GM21423 (cell line): ENCODE measurements around the gene EBI3.
"Not testable (repeated sequence)": the region's sequence is repeated elsewhere in the genome, so short reads cannot be mapped to it uniquely, and the experiment has no call there.

ENCODE experiments used
- ATAC-seq: cut with Tn5 transposase; IDR thresholded peaks from one replicate; pipeline ENCODE4 v1.9.1; 2021; ENCODE audit warnings: mild to moderate bottlenecking, moderate library complexity; ENCODE audit not compliant: unreplicated experiment

Gene EBI3

DNA sequence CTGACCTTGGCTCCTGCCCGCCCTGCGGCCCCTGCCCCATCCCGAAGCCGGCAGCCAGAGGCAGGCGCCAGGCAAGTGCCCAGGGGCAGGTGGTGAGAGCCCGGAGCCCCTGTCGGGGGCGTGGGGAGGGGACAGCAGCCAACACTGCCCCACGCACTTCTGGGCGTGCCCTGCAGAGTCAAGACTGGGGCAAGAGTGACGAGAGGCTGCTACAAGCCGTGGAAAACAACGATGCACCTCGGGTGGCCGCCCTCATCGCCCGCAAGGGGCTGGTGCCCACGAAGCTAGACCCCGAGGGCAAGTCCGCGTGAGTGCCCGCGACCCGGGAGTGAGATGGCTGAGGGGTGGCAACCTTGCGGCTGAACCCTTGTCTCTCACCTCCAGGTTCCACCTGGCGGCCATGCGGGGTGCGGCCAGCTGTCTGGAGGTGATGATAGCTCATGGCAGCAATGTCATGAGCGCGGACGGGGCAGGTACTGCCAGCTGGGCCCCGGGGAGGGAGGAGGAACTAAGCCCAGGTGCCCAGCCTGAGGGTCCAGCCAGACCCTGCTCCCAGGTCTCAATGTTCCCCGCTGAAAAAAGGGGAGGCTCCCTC, 29.5 kb upstream of the EBI3 start:
- no peak for ATAC-seq

DNA sequence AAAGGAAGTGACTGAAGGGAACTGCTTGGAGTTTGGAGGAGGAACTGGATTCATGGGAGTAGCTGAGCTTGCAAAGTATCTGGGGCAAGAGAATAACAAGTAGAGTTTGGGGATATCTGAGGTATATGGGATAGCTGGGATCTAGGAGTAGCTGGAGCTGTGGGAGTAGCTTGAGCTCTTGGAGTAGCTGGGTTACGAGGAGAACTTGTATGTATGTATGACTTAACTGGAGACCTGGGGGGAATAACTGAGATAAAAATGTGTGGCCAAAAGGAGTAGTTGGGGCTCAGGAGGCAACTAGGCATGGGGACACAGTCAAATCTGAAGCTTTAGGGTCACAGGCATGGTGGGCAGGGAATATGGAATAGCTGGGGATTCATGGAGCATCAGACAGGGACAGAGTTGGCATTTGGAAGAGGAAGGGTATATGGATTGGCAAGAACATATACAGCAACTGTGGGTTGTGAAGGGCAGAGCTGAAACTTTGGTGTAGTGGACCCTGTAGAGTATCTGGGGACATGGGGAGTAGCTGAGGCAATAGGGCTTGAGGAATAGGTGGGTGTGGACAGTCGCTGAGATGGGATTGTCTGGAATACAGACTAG, 28.3 kb upstream of the EBI3 start:
- ATAC-seq, result no peak

DNA sequence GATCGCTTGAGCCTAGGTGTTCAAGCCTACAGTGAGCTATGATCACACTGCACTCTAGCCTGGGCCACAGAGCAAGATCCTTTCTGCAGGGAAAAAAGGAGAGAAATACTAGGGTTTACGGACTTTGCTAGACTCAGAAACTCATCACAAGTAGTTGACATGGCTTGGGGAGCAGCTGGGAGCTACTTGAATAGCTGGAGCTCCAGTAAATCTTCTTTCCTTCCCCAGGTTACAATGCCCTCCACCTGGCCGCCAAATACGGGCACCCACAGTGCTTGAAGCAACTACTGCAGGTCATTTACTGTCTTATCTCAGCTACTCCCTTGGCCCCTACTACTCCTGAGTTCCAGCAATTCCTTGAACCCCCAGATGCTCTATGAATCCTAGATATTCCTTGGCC, 27.5 kb upstream of the EBI3 start:
- ATAC-seq, result no peak

DNA sequence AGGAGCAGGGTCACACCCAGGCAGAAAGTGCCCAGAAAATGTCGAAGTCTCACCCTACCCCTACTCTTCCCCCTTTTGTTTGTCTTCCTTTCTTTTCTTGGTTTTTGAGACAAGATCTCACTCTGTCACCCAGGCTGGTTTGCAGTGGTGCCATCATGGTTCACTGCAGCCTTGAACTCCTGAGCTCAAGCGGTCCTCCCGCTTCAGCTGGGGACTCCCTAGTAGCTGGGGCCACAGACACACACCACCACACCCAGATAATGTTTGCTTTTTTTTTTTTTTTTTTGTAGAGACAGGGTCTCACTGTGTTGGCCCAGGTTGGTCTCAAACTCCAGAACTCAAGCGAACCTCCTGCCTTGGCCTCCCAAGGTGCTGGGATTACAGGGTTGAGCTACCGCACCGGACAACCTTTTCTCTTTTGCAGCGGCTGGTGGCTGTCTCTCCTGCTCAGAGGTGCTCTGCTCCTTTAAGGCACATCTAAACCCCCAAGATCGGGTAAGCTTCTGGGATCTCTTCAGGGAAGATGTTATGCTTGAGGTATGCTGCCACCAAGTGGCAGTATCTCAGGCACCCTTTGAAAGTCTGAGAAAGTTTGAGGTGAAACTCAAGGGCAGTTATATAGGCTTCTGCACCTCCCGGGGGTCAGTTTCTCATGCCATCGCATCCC, 22.4 kb upstream of the EBI3 start:
- no peak for ATAC-seq

DNA sequence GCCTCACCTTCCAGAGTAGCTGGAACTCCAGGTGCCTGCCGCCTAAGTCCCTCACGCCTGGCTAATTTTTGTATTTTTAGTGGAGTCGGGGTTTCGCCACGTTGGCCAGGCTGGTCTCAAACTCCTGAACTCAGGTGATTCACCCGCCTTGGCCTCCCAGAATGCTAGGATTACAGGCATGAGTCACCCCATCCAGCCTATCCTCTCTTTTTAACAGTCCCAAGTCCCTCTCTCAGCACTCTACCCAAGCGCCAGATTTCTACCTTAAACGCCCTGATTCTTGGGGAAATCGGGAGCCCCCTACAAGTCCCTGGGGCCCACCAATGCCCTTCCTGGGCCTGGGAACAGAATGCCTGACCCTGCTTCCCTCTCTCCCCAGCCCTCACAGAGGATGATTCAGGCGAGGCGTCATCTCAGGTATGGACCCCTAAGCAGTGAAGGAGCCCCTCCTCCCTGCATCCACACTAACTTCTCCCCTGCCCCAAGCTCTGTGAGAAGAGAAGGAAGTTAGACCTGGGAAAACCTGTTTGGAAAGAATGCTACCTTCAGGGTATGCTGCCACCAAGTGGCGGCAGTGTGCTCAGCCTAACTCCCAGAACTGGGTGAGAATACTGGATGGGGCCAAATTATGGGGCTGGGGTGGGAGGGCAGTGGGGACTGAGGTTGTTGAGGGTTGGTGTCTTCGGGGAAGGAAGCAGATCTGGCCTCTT, 20.8 kb upstream of the EBI3 start:
- ATAC-seq, result no peak

DNA sequence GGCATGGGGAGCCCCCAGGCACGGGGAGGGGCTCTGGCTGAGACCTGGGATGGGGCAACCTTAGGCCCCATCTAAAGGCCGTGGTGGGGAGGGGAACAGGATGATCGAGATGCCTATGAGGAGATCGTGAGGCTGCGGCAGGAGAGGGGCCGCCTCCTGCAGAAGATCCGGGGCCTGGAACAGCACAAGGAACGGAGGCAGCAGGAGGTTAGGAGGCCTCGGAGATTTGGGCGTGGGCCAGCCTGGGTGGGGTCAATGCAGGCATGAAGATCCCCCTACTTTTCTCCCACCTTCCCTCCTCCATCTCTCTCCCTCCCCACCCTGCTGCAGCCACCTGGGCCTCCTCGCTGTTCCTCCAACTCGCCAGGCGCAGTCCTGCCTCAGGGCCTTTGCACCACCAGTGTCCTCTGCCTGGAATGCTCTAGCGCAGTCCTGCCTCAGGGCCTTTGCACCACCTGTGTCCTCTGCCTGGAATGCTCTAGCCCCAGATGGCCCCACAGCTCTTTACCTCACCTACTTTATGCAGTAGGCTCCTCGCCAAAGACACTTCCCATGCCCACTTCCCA, 19.1 kb upstream of the EBI3 start:
- no peak for ATAC-seq

DNA sequence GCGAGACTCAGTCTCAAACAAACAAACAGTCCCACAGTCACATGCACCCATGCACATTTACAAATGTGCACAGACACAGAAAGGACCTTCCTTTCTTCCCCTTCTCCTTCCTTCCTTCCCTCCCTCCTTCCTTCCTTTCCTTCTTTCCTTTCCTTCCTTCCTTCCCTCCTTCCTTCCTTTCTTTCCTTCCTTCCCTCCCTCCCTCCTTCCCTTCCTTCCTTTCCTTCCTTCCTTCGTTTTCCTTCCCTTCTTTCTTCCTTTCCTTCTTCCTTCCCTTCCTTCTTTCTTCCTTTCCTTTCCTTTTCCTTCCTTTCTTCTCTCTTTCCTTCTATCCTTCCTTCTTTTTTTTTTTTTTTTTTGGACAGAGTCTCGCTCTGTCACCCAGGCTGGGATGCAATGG, 16.2 kb upstream of the EBI3 start:
- no peak for ATAC-seq

DNA sequence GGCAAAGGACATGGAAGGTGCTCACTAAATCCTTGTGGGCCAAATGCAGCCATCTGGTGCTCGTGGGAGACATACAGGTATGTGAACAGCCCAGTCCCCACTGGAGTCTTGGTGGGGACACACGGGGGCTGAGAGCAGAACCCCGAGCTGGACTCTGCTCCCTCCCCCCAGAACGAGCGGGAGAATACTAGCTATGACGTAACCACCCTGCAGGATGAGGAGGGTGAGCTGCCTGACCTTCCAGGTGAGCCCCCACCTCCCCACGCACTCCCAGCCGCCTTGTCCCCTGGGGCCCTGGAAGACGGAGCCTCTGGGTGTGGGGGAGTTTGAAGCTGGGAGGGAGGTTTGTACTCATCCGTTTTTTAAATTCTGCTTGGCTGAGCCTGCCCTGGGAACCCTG, 13.5 kb upstream of the EBI3 start:
- ATAC-seq, result no peak

DNA sequence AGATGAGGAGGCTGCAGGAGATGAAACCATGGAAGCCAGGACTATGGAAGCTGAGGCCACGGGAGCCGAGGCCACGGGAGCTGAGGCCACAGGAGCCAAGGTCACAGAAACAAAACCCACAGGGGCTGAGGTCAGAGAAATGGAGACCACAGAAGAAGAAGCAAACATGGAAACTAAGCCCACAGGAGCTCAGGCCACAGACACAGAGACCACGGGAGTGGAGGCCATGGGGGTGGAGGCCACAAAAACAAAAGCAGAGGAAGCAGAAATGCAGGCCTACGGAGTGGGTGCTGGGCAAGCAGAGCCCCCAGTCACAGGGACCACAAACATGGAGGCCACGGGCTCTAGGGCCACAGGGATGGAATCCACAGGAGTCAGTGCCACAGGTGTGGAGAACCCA, 12.5 kb upstream of the EBI3 start:
- ATAC-seq, result no peak

DNA sequence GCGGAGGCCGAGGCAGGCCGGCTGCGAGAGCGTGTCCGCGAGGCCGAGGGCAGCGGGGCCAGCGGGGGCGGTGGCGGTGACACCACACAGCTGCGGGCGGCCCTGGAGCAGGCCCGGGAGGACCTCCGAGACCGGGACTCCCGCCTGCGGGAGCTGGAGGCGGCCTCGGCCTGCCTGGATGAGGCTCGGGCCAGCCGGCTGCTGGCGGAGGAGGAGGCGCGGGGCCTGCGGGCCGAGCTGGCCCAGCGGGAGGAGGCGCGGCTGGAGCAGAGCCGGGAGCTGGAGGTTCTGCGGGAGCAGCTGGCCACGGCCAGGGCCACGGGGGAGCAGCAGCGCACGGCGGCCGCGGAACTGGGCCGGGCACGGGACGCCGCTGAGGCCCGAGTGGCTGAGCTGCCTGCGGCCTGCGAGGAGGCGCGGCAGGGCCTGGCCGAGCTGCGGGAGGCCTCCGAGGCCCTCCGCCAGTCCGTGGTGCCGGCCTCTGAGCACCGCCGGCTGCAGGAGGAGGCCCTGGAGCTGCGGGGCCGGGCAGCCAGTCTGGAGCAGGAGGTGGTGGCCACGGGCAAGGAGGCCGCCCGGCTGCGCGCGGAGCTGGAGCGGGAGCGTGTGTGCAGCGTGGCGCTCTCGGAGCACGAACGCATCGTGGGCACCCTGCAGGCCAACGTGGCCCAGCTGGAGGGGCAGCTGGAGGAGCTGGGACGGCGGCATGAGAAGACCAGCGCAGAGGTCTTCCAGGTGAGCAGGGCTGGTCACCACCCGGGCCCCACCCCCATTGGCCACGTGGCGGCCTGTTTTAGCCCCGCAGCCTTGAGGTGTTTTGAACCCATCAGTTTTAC, 11.7 kb upstream of the EBI3 start:
- no peak for ATAC-seq

DNA sequence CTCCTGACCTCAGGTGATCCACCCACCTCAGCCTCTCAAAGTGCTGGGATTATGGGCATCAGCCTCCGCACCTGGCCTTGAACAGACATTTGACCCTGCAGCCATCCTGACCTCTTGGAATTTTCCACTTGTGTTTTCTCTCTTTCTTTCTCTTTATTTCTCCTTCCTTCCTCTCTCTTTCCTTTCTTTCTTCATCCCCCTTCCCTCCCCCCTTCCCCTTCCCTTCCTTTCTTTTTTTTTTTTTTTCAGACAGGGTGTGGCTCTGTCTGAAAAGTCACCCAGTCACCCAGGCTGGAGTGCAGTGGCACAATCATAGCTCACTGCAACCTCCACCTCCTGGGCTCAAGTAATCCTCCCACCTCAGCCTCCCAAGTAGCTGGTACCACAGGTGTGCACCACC, 10.8 kb upstream of the EBI3 start:
- not testable (repeated sequence) for ATAC-seq

DNA sequence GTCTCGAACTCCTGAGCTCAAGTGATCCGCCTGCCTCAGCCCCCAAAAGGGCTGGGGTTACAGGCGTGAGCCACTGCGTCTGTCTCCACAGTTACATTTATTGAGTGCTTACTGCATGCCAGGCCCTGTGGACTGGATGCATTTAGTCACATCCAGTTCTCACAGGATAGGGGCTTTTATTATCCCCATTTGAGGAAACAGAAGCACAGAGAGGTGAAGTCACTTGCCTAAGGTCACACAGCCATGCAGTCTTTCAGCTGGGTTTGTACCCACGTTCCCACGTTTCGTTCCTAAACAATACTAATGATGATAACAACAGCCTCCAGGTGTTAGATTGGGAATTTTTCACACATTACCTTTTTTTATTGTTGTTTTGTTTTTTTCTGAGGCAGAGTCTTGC, 9.1 kb upstream of the EBI3 start:
- ATAC-seq, result no peak

DNA sequence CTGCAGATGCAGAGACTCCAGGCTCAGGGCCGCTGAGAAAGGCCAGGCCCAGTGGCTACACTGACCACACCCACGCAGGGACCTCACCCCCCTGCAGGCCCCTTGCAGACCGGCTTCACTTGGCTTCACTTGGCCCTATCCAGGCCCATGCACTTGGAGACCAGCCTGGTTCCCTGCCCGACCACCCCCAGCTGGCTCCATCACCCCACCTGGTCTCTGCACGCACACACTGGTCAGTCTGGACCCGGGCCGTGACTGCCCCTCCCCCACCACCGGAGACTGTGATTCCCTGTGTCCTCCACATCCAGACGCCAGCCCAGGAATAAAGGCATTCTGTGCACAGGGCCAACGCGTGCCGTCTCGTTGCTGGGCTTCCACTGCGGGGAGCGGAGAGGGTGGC, 4.9 kb upstream of the EBI3 start:
- no peak for ATAC-seq

DNA sequence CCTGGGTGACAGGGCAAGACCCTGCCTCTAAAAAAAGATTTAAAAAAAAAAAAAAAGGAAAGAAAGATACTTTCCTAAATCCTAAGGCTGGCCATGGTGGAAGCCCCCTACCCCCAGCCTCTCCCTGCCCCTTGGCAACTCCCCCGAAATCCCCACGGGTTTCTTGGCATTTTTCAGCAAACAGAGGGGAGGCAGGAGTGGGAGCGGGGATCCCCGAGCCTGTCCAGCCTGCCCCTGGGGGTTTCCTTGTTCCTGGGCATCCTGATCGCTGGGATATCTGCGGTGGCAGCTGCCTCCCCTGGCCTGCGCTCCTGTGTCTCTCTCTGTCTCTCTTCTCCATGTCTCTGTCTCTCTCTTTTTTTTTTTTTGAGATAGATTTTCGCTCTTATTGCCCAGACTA, 3.4 kb upstream of the EBI3 start:
- ATAC-seq, result no peak

DNA sequence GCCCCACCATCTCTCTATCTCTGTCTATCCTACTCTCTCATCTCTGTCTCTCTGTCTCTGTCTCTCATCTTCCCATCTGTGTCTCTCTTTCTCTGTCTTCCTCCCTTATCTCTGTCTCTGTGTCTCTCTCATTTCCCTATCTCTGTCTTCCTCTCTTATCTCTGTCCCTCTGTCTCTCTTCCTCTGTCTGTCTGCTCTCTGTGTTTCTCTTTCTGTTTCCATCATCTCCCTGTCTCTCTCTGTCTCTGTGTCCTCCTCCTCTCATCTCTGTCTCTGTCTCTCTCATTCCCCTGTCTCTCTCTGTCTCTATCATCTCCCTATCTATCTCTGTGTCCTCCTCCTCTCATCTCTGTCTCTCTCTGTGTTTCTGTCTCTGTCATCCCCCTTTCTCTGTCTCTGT, 1.6 kb upstream of the EBI3 start:
- no peak for ATAC-seq

DNA sequence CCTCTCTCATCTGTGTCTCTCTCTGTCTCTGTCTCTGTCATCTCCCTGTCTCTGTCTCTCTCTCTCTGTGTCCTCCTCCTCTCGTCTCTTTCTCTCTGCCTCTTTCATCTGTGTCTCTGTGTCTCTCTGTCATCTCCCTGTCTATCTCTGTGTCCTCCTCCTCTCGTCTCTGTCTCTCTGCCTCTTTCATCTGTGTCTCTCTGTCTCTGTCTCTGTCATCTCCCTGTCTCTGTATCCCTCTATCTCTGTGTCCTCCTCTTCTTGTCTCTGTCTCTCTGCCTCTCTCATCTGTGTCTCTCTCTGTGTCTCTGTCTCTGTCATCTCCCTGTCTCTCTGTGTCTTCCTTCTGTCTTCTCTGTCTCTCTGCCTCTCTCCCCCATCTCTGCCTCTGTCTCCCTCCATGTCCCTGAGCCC, 551 bp upstream of the EBI3 start:
- ATAC-seq, result no peak

DNA sequence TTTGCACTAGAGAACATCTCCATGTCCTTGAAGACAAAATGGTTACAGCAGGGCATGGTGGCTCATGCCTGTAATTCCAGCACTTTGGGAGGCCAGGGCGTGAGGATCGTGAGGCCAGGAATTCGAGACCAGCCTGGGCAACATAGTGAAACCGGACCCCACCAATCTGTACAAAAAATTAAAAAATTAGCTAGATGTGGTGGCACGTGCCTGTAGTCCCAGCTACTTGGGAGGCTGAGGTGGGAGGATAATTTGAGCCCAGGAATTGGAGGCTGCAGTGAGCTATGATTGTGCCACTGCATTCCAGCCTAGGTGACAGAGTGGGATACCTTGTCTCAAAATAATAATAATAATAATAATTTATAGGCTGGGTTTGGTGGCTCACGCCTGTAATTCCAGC, 914 bp downstream of the EBI3 start:
- not testable (repeated sequence) for ATAC-seq

DNA sequence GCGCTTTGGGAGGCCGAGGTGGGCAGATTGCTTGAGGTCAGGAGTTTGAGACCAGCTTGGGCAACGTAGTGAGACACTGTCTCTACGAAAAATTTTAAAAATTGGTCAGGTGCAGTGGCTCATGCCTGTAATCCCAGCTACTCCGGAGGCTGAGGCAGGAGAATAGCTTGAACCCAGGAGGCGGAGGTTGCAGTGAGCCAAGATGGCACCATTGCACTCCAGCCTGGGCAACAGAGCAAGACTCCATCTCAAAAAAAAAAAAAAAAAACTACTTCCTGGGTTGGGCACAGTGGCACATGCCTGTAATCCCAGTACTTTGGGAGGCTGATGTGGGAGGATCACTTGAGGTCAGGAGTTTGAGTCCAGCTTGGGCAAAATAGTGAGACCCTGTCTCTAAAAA, 2.2 kb downstream of the EBI3 start:
- not testable (repeated sequence) for ATAC-seq

DNA sequence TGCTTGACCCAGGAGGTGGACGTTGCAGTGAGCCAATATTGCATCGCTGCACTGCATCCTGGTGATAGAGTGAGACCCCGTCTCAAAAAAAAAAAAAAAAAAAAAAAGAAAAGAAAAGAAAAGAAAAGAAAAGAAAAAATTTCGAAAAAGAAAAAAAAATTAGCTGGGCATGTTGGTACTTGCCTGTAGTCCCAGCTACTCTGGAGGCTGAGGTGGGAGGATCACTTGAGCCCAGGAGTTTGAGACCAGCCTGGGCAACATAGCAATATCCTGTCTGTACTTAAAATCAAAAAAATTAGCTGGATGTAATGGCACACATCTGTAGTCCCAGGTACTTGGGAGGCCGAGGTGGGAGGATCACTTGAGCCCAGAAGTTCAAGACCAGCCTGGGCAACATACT, 2.8 kb downstream of the EBI3 start:
- not testable (repeated sequence) for ATAC-seq

DNA sequence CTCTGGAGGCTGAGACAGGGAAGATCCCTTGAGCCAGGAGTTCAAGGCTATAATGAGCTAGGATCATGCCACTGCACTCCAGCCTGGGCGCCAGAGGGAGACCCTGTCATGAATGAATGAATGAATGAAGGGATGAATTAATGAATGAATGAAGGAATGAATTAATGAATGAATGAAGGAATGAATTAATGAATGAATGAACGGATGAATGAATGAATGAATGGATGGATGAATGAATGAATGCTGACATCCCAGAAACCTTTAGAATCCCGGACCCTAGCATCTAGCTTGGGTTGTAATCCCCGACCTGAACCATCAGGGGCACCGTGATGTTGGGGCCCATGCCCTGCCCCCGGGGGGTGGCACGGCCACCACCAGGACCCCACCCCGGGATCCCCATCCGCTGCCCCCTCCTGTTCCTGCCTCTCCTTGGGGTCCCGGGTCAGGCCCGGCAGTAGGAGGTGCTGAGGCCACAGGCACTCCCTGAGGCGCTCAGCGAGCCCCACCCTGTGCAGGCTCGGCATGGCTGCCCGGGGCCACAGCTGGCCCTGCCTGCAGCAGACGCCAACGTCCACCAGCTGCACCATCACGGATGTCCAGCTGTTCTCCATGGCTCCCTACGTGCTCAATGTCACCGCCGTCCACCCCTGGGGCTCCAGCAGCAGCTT, 3.4 kb downstream of the EBI3 start:
- ATAC-seq, result no peak
